Measurements from ENCODE around the gene LAMA3.

Gene LAMA3

DNA sequence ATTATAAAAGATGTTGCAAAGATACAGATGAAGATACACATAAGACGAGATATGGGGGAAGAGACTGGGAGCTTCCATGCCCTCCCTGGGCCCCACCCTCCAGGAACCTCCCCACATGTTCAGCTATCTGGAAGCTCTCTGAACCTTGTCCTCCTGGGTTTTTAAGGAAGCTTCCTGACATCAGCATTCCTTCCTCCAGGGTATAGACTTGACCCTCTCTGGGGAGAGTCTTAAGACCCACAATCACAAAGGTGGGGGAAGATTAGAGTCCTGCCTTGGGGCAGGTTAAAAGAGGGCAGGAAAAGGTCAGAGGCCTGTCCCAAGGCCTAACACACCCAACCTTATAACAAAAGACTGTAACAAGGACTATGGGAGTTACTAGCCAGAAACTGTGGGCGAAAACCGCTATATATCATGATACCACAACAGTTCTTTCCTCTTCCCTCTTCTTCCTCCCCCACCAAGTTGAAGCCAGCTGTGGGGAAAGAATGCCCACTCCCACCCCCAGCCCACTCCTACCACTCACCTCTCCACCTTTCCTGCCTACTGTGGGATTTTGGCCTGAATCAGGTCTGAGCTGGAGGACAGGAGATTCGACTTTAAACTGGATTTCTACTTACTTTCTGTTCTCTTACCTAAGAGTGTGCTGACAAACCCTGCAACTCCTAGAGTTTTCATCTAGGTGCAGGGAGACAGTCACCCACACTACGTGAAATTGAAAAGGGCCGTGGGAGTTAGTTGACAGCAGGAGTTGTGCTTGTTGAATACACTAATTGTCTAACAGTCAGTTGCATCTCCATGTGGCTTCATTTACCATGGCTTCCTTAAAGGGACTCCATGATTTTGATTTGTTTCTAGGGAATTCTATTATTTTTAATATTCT lies 105.0 kb downstream of the LAMA3 start:
- no peak for FAIRE-seq

DNA sequence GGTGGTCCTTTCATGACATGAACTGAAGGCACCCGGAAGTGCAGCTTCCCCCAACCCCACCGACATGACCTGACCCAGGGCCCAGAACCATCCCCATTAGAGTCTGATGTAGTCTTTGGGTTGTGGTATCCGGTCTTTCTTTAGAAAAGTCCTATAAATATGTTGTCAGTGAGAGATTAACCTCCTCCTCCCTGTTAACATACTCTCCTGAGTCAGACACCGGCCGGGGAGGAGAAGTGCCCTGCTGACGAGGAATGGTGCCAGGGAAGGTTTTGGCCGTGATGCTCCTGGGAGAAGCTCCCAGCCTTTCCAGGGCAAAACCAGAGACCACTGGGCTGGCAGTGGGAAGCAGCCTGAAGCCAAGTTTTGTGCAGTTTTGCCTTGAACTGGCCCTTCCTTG lies 109.0 kb downstream of the LAMA3 start:
- FAIRE-seq, result no peak

DNA sequence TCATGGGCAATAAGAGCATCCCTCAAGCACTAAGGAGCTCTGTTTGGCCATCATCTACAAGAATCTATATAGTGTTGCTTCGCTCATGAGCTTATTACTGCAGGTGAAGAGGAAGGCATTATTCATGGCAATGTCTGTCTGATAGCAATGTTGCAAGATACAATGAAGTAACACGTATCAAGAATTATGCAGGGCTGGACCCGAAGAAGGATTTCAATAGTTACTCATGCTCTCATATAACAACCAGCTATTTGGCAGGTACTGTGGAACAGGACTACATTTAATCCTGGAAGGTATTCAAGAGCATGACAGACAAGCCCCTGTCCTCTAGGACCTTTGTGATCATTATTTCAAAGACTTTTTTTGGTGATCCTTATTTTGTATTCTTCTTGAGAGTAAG lies 109.6 kb downstream of the LAMA3 start:
- no peak for FAIRE-seq

DNA sequence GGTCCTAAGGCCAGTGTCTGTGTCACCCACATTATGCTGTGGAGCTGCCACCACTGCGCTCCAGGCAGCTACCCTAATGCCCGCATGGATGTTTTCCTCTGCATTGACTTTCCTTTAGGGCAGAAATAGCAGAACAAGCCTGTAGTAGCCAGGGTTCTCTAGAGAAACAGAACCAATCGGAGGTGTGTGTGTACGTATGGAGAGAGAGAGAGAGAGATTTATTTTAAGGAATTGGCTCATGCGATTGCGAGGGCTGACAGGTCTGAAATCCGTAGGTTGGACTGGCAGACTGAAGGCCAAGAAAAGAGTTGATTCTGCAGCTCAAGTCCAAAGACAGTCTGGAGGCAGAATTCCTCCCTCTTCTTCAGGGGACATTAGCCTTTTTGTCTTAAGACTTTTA lies 110.3 kb downstream of the LAMA3 start:
- FAIRE-seq, result no peak

DNA sequence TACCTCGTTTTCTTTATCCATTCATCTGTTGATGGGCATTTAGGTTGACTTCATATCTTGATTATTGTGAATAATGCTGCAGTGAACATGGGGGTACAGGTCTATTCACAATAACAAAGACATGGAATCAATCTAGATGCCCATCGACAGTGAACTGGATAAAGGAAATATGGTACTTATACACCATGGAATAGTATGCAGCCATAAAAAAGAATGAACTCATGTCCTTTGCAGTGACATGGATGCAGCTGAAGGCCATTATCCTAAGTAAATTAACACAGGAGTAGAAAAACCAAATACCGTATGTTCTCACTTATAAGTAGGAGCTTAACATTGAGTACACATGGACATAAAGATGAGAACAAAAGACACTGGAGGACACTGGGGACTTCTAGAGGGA lies 111.6 kb downstream of the LAMA3 start:
- FAIRE-seq, result no peak

DNA sequence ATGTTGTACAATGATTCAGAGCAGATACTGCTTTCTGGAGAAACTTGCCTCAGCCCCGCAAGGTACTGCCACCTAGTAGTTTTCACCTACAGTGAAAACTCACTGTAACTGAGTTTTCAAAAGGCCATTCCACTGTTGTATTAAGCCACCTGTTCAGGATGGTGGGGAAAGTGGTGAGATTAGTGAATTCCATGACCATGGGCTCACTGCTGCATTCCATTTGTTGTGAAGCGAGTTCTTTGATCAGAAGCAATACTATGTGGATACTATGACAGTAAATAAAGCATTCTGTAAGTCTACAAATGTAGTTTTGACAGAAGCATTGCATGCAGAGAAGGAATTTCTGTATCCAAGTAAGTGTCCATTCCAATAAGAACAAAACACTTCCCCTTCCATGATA lies 113.6 kb downstream of the LAMA3 start:
- no peak for FAIRE-seq

DNA sequence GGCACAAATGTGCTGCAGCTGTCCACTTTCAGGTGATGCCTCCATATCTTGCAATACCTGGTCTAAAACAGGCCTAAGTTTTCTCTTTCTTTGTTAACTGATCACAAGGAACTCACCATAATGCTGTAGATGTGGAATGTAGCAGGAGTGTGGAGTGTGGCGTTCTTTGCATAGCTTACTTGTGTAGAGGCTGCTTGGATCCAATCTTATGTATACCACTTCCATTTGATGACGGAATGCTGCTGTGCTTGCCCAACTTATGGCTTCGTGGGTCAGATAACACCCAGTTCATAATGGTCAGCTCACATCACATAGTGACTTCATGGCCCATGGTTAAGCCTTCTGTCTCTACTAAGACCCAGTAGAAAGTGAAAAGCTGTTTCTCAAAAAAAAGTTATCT lies 114.5 kb downstream of the LAMA3 start:
- no peak for FAIRE-seq

DNA sequence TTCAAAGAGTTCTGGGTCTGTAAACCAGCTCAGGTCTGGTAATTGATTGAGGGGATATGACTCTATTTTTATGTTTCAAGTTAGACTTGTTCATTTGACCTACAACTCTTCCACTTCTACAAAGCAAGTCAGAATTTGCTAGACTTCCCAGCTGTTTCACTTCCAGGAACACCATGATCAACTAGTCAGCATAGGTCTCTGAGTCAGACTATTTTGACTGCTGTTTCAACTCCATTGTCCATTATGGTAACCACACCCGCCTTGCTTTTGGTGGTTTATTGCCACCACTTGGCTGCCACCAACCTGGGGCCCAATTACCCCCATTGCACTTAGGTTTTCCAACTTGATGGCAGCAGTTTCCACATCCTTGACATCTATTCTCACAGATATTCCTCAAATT lies 116.6 kb downstream of the LAMA3 start:
- no peak for FAIRE-seq

DNA sequence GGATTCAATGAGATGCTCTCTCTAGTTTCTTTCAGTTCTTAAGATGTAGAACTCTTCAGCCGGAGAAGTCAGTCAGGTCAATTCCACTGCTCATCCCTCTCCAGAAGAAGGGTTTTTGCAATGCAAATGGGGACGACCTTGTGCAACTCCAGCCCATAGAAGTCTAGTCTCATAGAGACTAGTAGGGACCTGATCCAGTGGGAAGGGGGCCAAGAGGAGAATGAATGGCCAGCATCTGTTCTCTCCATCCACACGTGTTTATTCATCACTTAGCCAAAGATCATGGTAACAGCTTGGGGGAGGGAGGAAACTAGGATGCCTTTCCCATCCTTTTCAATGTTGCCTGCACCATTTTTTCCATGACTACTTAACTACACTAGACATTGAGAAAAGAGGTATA lies 120.2 kb downstream of the LAMA3 start:
- no peak for FAIRE-seq

DNA sequence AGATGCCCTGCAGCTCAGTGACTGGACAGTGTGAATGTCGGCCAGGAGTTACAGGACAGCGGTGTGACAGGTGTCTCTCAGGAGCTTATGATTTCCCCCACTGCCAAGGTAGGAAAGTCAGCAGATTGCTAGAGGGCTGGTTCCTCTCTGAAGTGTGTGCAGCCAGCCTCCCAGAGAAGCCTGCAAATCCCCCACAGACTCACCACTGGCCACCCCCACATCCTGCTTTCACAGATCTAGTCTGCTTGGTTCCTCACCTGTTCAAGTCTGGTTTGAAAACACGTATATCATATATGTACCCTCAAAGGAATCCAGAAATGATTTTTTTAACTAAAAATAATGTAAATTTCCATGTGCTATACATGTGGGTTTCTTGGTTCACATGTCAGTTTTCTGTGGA lies 121.1 kb downstream of the LAMA3 start:
- no peak for FAIRE-seq

DNA sequence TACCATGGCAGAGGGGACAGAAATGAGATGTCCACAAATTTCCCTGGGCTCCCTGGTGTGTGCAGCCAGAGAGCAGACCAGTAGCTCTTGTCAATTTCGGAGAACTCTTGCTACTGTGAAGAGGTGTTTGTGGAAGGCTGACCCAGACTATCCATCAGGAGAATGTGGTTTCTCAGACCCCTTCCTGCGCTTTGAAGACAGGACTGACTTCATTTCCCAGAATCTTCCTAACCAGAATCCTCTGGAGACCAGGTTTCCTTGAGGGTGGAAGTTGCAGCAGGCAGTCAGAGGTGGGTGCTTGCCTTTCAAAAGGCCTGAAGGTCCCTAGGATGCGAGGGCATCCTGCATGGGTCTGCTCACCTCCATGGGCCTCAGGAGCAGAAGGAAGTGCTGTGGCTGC lies 121.9 kb downstream of the LAMA3 start:
- no peak for FAIRE-seq

DNA sequence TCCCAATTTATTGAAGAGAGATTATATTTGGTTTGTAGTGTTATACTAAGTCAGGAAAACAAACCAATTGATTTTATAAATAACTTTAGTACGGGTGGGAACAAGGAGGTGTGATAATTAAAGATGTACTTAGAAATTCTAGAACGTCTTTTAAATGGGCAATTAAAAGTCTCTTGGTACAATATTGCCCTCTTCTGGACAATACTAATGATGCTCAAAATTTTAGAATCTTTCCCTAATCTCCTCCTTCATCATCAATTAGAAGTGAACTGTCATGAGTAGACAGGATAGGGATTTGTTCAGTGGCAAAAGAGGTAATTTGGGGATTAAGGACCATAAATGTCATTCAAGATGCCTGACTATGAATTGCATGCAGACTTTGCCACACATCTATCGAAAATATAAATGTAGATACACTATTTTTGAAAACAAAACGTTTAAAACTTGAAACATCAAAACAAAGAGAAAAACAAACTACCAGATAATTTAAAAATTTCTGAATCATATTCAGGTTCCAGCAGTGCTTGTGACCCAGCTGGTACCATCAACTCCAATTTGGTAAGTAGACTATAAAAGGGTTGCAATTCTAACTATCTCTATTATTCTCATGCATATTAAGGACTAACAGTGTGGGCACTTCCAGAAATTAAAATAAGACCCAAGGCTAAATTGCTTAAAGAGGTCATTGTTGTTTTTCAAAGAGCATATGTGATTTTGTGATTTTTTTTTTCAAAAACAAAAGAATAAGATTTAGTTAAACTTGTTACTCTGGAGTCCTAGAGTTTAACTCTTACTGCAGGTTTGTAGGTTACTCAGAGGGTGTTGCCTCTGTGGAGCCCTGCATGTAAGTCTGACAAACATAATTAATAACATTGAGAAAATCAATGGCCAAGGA lies 123.5 kb downstream of the LAMA3 start:
- FAIRE-seq, result peak; percentile 93

DNA sequence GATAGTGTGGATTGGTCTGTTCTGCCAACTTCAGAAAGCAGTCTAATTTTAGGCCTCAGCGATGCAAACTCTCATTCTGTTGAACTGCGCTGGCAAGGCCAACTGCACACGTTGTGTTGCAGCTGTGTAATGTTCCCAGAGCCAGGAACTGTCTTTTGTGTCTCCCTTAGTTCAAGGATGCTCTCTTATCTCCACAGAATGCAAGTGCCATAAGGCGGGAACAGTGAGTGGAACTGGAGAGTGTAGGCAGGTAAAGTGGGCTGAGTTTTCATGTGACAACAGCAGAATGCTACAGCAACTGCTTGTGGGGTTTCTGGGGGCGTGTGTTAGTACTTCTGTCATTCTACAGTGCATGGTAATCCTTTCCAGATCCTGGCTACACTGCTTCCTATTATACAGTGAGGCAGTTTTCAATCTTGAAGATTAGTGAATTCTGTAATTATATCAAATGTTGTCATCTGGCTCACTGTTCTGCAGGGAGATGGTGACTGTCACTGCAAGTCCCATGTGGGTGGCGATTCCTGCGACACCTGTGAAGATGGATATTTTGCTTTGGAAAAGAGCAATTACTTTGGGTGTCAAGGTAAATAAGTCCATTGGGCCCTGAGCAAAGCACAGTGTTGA lies 125.8 kb downstream of the LAMA3 start:
- FAIRE-seq, result no peak

DNA sequence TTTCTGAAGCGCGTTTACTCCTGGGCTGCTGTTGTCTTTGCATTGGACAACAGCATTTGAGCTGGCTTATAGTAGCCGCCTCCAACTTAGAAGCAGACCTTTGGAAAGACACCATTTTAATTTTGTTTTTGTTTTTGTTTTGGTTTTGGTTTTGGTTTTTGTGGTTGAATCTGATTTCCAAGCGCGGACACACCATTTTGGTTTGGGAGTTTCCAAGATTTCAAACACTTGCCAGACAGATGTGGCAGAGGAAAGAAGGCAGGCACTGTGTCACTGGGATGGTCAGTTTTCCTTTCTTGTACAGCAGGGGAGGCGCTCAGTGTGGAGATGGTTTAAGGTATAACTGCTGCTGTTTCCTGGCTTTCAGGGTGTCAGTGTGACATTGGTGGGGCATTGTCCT lies 126.8 kb downstream of the LAMA3 start:
- no peak for FAIRE-seq

DNA sequence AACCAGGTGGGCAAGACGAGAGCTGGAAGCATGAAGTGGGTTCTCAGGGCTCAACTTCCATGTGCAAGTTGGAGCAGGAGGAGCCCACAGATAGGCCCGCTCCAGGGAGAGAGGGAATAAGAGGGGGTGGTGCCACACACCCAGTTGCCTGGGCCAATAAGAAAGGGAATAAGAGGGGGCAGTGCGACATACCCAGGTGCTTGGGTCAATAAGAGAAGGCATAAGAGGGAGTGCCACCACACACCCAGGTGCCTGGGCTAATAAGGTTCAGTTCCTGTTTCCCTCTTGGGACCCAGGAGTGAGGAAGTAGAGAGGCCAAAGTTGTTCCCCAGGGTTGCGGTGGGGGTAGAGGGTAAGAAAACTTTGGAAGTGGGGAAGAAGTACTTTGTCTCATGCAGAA lies 127.5 kb downstream of the LAMA3 start:
- no peak for FAIRE-seq

DNA sequence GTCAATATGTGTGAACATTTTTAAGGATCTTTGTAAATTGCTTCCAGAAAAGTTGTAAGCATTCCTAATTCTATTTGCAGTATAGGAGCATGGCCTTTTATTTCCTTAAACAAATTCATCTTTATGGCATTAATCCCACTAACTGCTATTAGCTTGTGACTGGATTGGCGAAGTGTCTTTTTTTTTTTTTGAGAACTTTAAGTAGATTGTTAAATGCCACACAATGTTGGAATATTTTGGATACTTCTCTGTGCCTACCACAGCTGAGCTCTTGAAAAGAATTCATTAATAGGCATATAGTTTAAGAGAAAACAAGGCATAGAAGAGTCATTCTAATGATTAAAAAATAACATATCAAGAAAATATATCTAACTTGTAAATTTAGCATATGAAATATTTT lies 129.7 kb downstream of the LAMA3 start:
- no peak for FAIRE-seq

DNA sequence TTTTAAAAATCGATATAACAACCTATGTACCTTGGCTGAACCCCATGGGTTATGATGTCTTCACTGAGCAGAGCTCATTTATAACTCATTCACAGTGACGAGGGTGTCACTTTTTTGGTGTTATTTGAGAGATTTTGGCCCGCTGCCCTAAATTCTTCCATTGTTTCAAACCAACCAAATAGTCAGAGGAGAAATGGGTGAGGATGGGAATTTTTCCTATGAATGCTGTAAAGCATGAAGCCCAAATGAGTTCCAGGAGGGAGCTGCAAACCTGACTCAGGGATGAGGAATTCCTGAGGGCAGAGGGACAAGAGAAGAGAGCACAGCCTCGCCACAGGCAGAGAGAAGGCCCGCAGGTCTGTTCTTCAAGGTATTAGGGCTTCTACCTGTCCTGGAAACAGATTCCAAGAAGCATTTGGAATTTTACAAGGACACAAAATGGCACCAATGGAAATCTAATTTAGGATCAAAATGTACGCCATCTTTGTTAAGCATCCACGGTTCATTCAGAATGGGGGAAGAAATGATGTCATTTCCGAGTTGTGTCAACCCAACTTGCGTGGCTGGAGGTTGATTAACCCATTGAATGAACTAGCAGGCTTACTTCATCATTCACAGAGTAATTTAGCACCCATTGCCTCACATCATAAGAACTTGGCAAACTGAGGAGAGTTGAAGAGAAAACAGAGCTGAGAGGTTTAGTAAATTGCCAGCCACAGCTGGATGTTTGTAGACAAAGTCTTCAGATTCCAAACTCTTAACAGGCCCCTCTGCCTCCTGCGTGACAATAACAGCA lies 133.5 kb downstream of the LAMA3 start:
- FAIRE-seq, result no peak

DNA sequence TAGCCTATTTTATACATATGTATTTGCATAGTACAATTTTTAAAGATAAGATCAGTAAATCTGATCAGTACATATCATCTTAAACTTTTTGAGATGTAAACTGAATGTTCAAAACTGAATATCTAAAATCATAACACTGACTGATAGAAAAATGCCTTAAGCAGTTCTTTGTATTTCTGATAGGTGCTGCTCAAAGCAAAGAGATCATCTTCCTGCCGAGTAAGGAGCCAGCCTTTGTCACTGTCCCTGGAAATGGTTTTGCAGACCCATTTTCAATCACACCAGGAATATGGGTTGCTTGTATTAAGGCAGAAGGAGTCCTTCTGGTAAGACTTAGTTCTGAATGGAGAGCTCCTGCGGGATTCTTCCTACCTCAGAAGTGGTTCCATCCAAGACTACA lies 135.0 kb downstream of the LAMA3 start:
- FAIRE-seq, result no peak

DNA sequence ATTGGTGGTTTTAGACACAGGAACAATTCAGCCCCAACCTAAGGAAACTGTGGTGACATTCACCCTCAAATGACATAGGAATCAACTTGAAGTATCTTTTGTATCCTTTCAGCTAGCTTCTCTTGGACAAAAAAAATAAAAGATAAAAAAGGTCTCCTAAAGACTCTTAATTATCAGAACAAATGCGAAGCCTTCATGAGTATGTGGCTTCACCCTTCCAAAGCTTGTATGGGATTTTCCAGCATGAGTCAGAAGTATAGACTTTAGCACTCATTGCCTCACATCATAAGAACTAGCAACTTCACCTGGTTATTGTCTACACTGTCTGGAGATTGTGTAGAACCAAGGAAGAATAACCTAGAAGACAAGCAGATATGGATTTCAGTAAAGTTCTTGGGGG lies 135.4 kb downstream of the LAMA3 start:
- FAIRE-seq, result no peak

DNA sequence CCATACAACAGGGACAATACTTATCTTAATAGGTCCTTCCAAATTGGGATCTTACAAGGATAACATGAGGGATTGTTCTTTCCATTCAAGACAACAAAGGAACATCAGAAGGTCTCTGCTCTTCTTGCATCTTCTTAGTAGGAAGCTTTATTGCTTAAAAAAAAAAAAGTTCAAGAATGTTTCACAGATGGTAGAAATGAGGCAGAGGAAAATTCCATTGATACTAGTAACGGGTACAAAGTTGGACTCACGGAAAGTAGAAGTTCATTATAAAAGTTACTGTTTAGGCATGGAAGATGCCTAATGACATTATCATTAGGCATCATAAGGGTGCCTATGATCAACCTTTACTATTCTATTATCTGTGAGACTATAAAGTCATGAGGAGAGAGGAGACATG lies 136.2 kb downstream of the LAMA3 start:
- FAIRE-seq, result no peak

DNA sequence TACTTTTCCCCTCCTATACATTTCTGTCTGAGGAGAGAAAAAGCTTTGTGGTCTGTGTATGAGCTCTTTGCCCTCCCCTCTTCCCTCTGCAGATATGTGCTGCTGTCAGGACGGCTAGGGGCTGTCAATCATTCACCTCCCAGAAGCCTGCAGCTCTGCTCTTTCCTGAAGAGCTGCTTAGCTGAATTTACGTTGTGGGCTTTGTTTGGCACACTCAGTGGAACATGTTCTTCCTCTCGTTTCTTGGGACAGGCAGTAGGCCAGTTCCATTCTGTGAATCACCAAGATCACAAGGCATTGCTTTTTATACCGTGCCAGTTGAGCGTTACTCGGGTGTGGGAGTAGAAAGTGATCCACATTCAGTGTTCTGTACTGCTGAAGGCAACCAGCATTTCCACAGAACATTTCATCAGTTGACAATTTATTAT lies 136.7 kb downstream of the LAMA3 start:
- no peak for FAIRE-seq

DNA sequence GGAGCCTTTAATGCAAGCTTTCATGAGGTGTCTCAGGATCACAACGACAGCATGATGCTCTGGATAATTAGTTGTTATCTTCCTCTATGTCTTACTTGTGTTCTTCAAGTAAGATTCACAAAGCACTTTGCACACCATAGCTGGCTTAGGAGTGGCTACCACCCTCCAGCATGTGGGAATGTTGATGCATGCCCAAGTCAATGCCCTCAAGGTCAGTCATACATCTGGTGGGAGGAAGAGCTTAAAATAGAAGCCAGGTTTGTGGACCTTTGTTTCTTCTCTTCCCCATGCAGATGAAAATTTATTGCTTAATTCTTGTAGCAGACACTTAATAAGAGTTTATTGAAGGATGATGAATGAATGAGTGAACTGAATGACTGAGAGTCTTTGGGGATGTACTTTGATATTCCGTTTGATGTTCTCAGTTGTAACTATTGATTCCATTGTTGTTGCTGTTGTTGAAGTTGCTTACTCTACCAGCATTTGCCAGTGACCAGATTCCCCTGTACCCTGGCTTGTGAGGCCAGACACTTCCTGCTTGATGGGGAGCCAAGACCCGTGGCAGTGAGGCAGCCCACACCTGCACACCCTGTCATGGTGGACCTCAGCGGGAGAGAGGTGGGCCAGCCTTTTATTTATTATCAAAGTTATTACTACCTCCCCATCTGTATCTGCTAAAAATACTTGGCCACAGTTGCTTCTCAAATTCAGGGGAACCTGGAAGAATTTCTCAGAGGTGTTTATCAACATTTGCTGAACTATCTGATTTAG lies 137.8 kb downstream of the LAMA3 start:
- FAIRE-seq, result no peak
